K562 (cell line): ENCODE data around the gene PDHB. TPM values are rescaled to one million over a fixed set of nuclear protein-coding genes. Genes with fewer than 3 reads are reported as not detected.

Experiments used
- BRCA1 ChIP-seq, 2 experiments: fragments of 450-650 bp in 1 of 2; sonication (generic) in 1 of 2; formaldehyde crosslinking in 1 of 2; IDR thresholded peaks; 2 replicates each; pipeline versions ENCODE4 v1.5.0 to v1.6.1; 2017 to 2020; ENCODE audit warnings: mild to moderate bottlenecking in 1 of 2, missing genetic modification reagents in 1 of 2
- BRD4 ChIP-seq: fragments of 200-600 bp; sonication (generic); IDR thresholded peaks from 2 replicates; pipeline ENCODE4 v1.6.1; 2017; ENCODE audit warnings: inconsistent platforms
- CBX2 ChIP-seq: fragments of 200-600 bp; sonication (generic); IDR thresholded peaks from one replicate; pipeline ENCODE4 v1.6.1; 2012; ENCODE audit warnings: mild to moderate bottlenecking, low read length, inconsistent platforms; ENCODE audit not compliant: insufficient read depth, poor library complexity, severe bottlenecking
- CREB1 ChIP-seq, 2 experiments: sonication (generic) in 1 of 2; formaldehyde crosslinking in 1 of 2; IDR thresholded peaks; 2 replicates each; pipeline versions ENCODE4 v1.6.1 to v1.8.0; 2012 to 2022; ENCODE audit warnings: inconsistent platforms in 1 of 2, mild to moderate bottlenecking in 1 of 2, missing genetic modification reagents in 1 of 2, moderate library complexity in 1 of 2
- EGR1 ChIP-seq: fragments of 450-650 bp; conservative IDR thresholded peaks from 2 replicates; pipeline ENCODE4 v1.6.1; 2017; ENCODE audit warnings: mild to moderate bottlenecking
- FOXO4 ChIP-seq: fragments of 450-650 bp; formaldehyde crosslinking; IDR thresholded peaks from 2 replicates; pipeline ENCODE4 v1.4.0; 2020; ENCODE audit warnings: mild to moderate bottlenecking, moderate library complexity
- KAT7 ChIP-seq: sonication (generic); formaldehyde crosslinking; IDR thresholded peaks from 2 replicates; pipeline ENCODE4 v1.8.0; 2022; ENCODE audit warnings: missing genetic modification reagents, mild to moderate bottlenecking, borderline replicate concordance
- KHSRP ChIP-seq: fragments of 450-650 bp; IDR thresholded peaks from 2 replicates; pipeline ENCODE4 v1.6.1; 2017
- MXI1 ChIP-seq: IDR thresholded peaks from 2 replicates; pipeline ENCODE4 v1.6.1; 2011; ENCODE audit warnings: low read depth, mild to moderate bottlenecking, improper control_type of control experiment, low read length
- NFE2L1 ChIP-seq: fragments of 450-650 bp; IDR thresholded peaks from 2 replicates; pipeline ENCODE4 v1.6.1; 2016; ENCODE audit warnings: missing genetic modification characterization, low read depth, mild to moderate bottlenecking, missing compliant biosample characterization, moderate library complexity, borderline replicate concordance
- NFIX ChIP-seq: fragments of 250-450 bp; sonication (Bioruptor Pico); IDR thresholded peaks from 2 replicates; pipeline ENCODE4 v1.4.0; 2020; ENCODE audit warnings: low read depth, mild to moderate bottlenecking, moderate library complexity
- SIX5 ChIP-seq, 2 experiments: IDR thresholded peaks; 2 replicates each; pipeline ENCODE4 v1.6.1; 2011; ENCODE audit warnings: low read length in 2 of 2, borderline replicate concordance in 1 of 2, low read depth in 1 of 2, mild to moderate bottlenecking in 1 of 2, moderate library complexity in 1 of 2; ENCODE audit not compliant: insufficient read depth in 1 of 2
- SUPT5H ChIP-seq: fragments of 450-650 bp; IDR thresholded peaks from 2 replicates; pipeline ENCODE4 v1.6.1; 2016
- TAF9B ChIP-seq: fragments of 450-650 bp; IDR thresholded peaks from 2 replicates; pipeline ENCODE4 v1.6.1; 2018; ENCODE audit warnings: mild to moderate bottlenecking; ENCODE audit not compliant: partially characterized antibody
- ZNF212 ChIP-seq: fragments of 450-650 bp; formaldehyde crosslinking; IDR thresholded peaks from 2 replicates; pipeline ENCODE4 v1.4.0; 2020; ENCODE audit warnings: mild to moderate bottlenecking
- ZNF263 ChIP-seq: sonication (generic); formaldehyde crosslinking; IDR thresholded peaks from 2 replicates; pipeline ENCODE4 v1.8.0; 2022; ENCODE audit warnings: mild to moderate bottlenecking, missing genetic modification reagents, borderline replicate concordance
- ZNF639 ChIP-seq, 2 experiments: fragments of 200-800 bp in 1 of 2; sonication (Bioruptor generic) in 1 of 2; sonication (generic) in 1 of 2; formaldehyde crosslinking in 1 of 2; IDR thresholded peaks in 1 of 2; conservative IDR thresholded peaks in 1 of 2; 2 replicates each; pipeline versions ENCODE4 v1.5.0 to v1.6.1; 2016 to 2020; ENCODE audit warnings: missing compliant biosample characterization in 1 of 2, missing genetic modification characterization in 1 of 2, missing genetic modification reagents in 1 of 2
- ZNF79 ChIP-seq: fragments of 250-450 bp; sonication (Bioruptor Pico); IDR thresholded peaks from 2 replicates; pipeline ENCODE4 v1.4.0; 2020; ENCODE audit warnings: low read depth, mild to moderate bottlenecking, moderate library complexity
- polyA plus RNA-seq, 8 experiments: library from polyadenylated mRNA; depleted of rRNA in 4 of 8; stranded (reverse) in 5 of 8; unstranded in 3 of 8; fragments of >200 nt; fragmentation: Nextera tagmentation in 2 of 8; fragmentation: Illumina TruSeq in 1 of 8; extraction: Ambion mirVana in 2 of 8; extraction: Trizol in 1 of 8; gene quantifications; 2 replicates each; pipeline versions ENCODE4 v1.2.1 to v1.2.3, GENCODE V29; 2011 to 2014; ENCODE audit warnings: inconsistent platforms in 1 of 8, missing spikeins in 1 of 8
- total RNA-seq, 7 experiments: library from RNA; depleted of rRNA in 6 of 7; stranded (reverse); fragments of >200 nt in 6 of 7; fragmentation: Illumina TruSeq in 2 of 7; extraction: Trizol in 2 of 7; gene quantifications; 2 replicates each; pipeline versions ENCODE4 v1.2.1 to v1.2.3, GENCODE V29; 2011 to 2021; ENCODE audit warnings: low replicate concordance in 1 of 7
- TF ChIP-seq, protein P1 (sequence below), 2 experiments: IDR thresholded peaks; 2 replicates each; pipeline ENCODE4 v1.6.1; 2012; ENCODE audit warnings: improper control_type of control experiment in 2 of 2, low read depth in 2 of 2, low read length in 2 of 2, borderline replicate concordance in 1 of 2
- TF ChIP-seq, protein P2 (sequence below): fragments of 450-650 bp; conservative IDR thresholded peaks from 2 replicates; pipeline ENCODE4 v1.6.1; 2016; ENCODE audit warnings: missing genetic modification characterization, low read depth, mild to moderate bottlenecking, missing compliant biosample characterization, moderate library complexity

The PDHB gene
- total and polyA plus RNA-seq, 9 of the 15 experiments (the other 6 are each of a cell fraction or from before 2014, with no cell fraction given) = 51.2 to 178 (median 85.2) TPM

DNA sequence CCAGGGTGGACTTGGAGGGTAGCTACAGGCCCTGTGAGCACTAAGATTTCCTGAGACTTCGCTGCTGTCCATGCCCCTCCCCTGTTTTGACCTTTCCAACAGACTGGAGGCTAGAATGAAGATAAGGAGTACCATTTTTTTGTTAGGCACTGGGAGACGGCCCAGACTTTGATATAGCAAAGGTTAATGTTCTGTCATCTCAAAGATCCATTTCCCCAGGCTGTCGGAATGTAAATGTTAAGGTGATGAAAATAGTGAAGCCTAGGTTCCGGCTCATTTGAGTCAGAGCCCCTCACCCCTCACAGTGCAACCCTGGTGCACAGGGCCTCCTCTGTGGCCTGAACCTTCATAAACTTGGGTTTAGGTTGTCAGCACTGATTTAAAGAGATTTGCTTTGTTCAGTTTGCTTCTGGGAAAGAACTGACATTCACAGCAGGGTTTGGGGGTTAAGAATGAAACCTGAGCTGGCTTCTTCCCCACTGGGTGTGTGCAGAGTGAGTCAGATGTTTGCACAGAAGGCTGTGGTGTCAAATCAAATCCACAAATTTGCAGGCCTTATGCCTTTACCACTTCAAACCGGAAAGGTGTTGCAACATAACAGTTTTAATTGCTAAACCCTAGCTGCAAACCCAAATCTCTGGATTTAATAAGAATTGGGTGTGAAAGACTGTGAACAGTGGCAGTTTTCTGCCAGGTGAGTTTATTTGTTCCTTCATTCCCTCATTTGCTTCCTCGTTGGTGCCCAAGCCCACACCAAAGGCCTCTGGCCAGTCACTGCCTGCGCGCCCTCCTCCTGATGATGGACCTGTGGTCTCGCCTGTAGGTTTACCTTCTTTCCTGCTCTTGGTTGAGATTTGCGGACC, 37.6 kb upstream of the PDHB start (continued):
- TF ChIP-seq, protein P1, sequence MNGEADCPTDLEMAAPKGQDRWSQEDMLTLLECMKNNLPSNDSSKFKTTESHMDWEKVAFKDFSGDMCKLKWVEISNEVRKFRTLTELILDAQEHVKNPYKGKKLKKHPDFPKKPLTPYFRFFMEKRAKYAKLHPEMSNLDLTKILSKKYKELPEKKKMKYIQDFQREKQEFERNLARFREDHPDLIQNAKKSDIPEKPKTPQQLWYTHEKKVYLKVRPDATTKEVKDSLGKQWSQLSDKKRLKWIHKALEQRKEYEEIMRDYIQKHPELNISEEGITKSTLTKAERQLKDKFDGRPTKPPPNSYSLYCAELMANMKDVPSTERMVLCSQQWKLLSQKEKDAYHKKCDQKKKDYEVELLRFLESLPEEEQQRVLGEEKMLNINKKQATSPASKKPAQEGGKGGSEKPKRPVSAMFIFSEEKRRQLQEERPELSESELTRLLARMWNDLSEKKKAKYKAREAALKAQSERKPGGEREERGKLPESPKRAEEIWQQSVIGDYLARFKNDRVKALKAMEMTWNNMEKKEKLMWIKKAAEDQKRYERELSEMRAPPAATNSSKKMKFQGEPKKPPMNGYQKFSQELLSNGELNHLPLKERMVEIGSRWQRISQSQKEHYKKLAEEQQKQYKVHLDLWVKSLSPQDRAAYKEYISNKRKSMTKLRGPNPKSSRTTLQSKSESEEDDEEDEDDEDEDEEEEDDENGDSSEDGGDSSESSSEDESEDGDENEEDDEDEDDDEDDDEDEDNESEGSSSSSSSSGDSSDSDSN (IDR thresholded peaks at IDR 0.05; ENCODE audit: borderline replicate concordance in 1 of 2, low read depth in 2 of 2, low read length in 2 of 2) = no peak
- TF ChIP-seq BRD4 (no peak), TAF9B (no peak), KHSRP (no peak), SUPT5H (no peak), BRCA1 (IDR thresholded peaks at IDR 0.05) (no peak), BRCA1 (CRISPR knock-in tag; IDR thresholded peaks at IDR 0.05) (no peak), EGR1 (no peak), CREB1 (IDR thresholded peaks at IDR 0.05) (no peak), CREB1 (CRISPR knock-in tag; IDR thresholded peaks at IDR 0.05) (no peak), KAT7 (no peak), ZNF639 (CRISPR knock-in tag; conservative IDR thresholded peaks at IDR 0.05 in 1 of 2, IDR thresholded peaks at IDR 0.05 in 1 of 2) (no peak), CBX2 (no peak), NFIX (no peak), NFE2L1 (no peak), FOXO4 (no peak), ZNF79 (CRISPR knock-in tag) (no peak), MXI1 (no peak), ZNF263 (CRISPR knock-in tag) (no peak), SIX5 (IDR thresholded peaks at IDR 0.05; ENCODE audit: borderline replicate concordance in 1 of 2, insufficient read depth in 1 of 2, low read depth in 1 of 2, low read length in 2 of 2) (no peak), ZNF212 (CRISPR knock-in tag) (no peak)
- TF ChIP-seq, protein P2, sequence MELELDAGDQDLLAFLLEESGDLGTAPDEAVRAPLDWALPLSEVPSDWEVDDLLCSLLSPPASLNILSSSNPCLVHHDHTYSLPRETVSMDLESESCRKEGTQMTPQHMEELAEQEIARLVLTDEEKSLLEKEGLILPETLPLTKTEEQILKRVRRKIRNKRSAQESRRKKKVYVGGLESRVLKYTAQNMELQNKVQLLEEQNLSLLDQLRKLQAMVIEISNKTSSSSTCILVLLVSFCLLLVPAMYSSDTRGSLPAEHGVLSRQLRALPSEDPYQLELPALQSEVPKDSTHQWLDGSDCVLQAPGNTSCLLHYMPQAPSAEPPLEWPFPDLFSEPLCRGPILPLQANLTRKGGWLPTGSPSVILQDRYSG (tag) = no peak
